Panc1 (cell line): ENCODE results near the gene DIDO1. TPM values are rescaled to one million over a fixed set of nuclear protein-coding genes. Genes with fewer than 3 reads are reported as not detected.

Experiments
- ATAC-seq: fragments of 200-7000 bp; cut with Tn5 transposase; 2 replicates; pipeline ENCODE4 v1.9.1; 2020; ENCODE audit warnings: mild to moderate bottlenecking, moderate library complexity
- BruUV-seq: library from RNA; stranded (reverse); fragments of 400-500 nt; replicated peaks from 2 replicates; lab custom pipeline; 2021; lab: Mats Ljungman, UMichigan
- CTCF ChIA-PET: fragments of 300-600 bp; sonication (Branson Sonifier 250); formaldehyde crosslinking; loops from one replicate; lab custom pipeline; 2022; ENCODE audit warnings: antibody characterized with exemption; lab: Charles Lee
- POLR2A ChIA-PET: fragments of 300-600 bp; sonication (Branson Sonifier 250); formaldehyde crosslinking; loops from one replicate; lab custom pipeline; 2022; ENCODE audit warnings: antibody characterized with exemption; lab: Charles Lee
- DNase-seq: peaks from one replicate; pipeline ENCODE4 v3.0.0-alpha.2; 2010; ENCODE audit warnings: low read depth, low spot score
- H3K27ac ChIP-seq: 2 replicates; pipeline ENCODE4 v1.5.1; 2011; ENCODE audit warnings: mild to moderate bottlenecking, low read length, inconsistent platforms
- H3K27me3 ChIP-seq: fragments of 200-500 bp; sonication (Bioruptor generic); 2 replicates; pipeline ENCODE4 v1.6.0; 2014; ENCODE audit warnings: low read length, inconsistent platforms; ENCODE audit not compliant: control insufficient read depth, insufficient read depth
- H3K36me3 ChIP-seq: fragments of 200-500 bp; sonication (Bioruptor generic); 2 replicates; pipeline ENCODE4 v1.5.1; 2014; ENCODE audit warnings: inconsistent platforms, mild to moderate bottlenecking, low read length, moderate library complexity; ENCODE audit not compliant: control insufficient read depth, insufficient read depth
- H3K4me1 ChIP-seq: 2 replicates; pipeline ENCODE4 v1.5.1; 2011; ENCODE audit warnings: inconsistent platforms, mild to moderate bottlenecking, low read length, moderate library complexity; ENCODE audit not compliant: control insufficient read depth, insufficient read depth
- H3K4me3 ChIP-seq, 2 experiments: 2 replicates each; pipeline ENCODE4 v1.5.1; 2011 to 2012; ENCODE audit warnings: low read depth in 2 of 2, low read length in 2 of 2, mild to moderate bottlenecking in 2 of 2, inconsistent platforms in 1 of 2, moderate library complexity in 1 of 2
- H3K9me3 ChIP-seq: fragments of 200-500 bp; sonication (Bioruptor generic); 2 replicates; pipeline ENCODE4 v1.5.1; 2014; ENCODE audit warnings: low read depth, mild to moderate bottlenecking, inconsistent platforms, low read length, moderate library complexity; ENCODE audit not compliant: control insufficient read depth, insufficient read depth
- POLR2AphosphoS5 ChIP-seq: IDR thresholded peaks from 2 replicates; pipeline ENCODE4 v1.6.1; 2012; ENCODE audit warnings: mild to moderate bottlenecking, low read depth, low read length, moderate library complexity
- SIN3A ChIP-seq: IDR thresholded peaks from 2 replicates; pipeline ENCODE4 v1.6.1; 2012; ENCODE audit warnings: low read depth, mild to moderate bottlenecking, low read length, moderate library complexity, borderline replicate concordance; ENCODE audit not compliant: insufficient read depth
- TCF7L2 ChIP-seq: IDR thresholded peaks from 2 replicates; pipeline ENCODE4 v1.6.1; 2011; ENCODE audit warnings: mild to moderate bottlenecking, low read depth, low read length, inconsistent platforms
- in situ Hi-C: cut with HindIII; loops from 2 replicates; pipeline ENCODE4 v1.10.0; 2016; ENCODE audit warnings: low sequenced_read_pairs, low pct_unique_long_range_greater_than_20kb
- intact Hi-C: fragments of 100-400 bp; cut with micrococcal nuclease; formaldehyde crosslinking; loops from one replicate; pipeline ENCODE4 v1.10.0; 2022; ENCODE audit not compliant: unreplicated experiment
- total RNA-seq: library from RNA; stranded (reverse); gene quantifications from one replicate; pipeline ENCODE4 v1.2.1, GENCODE V29; 2021; ENCODE audit not compliant: unreplicated experiment
- TF ChIP-seq, protein P1 (sequence below): fragments of 450-650 bp; IDR thresholded peaks from 2 replicates; pipeline ENCODE4 v1.5.1; 2017; ENCODE audit warnings: mild to moderate bottlenecking
- TF ChIP-seq, protein P2 (sequence below), 2 experiments: IDR thresholded peaks; 2 replicates each; pipeline ENCODE4 v1.6.1; 2011 to 2012; ENCODE audit warnings: low read depth in 2 of 2, control low read depth in 1 of 2, low read length in 1 of 2, mild to moderate bottlenecking in 1 of 2, moderate library complexity in 1 of 2; ENCODE audit not compliant: insufficient read depth in 1 of 2

DIDO1 gene
- total RNA-seq, 1 experiment from 2014 or later: 57.3 TPM

DNA sequence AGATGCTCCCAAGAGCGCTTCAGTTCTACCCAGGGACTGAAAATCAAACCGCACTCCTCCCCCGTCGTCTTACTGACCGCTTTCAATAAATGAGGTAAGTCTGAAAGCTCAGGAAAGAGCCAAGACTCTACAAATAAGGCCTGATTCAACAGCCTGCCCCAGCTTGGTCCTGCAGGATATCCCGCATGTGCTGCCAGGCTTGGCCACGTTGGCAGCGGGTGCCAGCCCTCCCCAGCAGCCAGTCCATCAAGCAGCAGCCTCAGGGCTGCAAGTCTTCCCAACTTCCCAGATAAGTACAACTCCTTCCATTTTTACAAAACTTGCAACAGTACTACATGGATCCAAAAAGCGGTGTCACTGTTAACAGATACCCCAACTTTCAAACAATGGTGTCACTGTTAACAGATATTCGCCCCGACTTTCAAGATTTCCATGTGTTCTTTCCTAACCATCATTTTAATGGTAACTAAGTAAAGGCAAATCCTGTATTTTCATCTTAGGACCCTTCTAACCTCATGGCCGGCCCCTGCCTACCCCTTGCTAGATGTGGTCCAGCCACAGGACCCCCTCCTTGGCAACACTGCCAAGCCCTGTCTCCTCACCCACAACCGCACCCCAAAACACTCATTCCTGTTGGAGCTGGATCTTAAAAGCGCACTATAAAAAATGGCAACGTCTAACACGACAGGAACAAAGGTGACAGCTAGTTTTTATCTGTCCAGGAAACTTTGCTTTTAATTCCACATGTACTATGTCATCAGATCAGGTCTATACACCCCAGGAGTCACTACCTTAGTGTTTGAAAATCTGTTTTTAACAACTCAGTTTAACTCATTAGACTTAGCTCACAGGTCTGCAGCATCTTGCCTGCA is 28.0 kb downstream of the DIDO1 start:
- no peak for TF ChIP-seq TCF7L2
- no peak for TF ChIP-seq POLR2AphosphoS5
- TF ChIP-seq, protein P1, sequence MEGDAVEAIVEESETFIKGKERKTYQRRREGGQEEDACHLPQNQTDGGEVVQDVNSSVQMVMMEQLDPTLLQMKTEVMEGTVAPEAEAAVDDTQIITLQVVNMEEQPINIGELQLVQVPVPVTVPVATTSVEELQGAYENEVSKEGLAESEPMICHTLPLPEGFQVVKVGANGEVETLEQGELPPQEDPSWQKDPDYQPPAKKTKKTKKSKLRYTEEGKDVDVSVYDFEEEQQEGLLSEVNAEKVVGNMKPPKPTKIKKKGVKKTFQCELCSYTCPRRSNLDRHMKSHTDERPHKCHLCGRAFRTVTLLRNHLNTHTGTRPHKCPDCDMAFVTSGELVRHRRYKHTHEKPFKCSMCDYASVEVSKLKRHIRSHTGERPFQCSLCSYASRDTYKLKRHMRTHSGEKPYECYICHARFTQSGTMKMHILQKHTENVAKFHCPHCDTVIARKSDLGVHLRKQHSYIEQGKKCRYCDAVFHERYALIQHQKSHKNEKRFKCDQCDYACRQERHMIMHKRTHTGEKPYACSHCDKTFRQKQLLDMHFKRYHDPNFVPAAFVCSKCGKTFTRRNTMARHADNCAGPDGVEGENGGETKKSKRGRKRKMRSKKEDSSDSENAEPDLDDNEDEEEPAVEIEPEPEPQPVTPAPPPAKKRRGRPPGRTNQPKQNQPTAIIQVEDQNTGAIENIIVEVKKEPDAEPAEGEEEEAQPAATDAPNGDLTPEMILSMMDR: no peak
- TF ChIP-seq, protein P2, sequence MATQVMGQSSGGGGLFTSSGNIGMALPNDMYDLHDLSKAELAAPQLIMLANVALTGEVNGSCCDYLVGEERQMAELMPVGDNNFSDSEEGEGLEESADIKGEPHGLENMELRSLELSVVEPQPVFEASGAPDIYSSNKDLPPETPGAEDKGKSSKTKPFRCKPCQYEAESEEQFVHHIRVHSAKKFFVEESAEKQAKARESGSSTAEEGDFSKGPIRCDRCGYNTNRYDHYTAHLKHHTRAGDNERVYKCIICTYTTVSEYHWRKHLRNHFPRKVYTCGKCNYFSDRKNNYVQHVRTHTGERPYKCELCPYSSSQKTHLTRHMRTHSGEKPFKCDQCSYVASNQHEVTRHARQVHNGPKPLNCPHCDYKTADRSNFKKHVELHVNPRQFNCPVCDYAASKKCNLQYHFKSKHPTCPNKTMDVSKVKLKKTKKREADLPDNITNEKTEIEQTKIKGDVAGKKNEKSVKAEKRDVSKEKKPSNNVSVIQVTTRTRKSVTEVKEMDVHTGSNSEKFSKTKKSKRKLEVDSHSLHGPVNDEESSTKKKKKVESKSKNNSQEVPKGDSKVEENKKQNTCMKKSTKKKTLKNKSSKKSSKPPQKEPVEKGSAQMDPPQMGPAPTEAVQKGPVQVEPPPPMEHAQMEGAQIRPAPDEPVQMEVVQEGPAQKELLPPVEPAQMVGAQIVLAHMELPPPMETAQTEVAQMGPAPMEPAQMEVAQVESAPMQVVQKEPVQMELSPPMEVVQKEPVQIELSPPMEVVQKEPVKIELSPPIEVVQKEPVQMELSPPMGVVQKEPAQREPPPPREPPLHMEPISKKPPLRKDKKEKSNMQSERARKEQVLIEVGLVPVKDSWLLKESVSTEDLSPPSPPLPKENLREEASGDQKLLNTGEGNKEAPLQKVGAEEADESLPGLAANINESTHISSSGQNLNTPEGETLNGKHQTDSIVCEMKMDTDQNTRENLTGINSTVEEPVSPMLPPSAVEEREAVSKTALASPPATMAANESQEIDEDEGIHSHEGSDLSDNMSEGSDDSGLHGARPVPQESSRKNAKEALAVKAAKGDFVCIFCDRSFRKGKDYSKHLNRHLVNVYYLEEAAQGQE (IDR thresholded peaks at IDR 0.05; ENCODE audit: insufficient read depth in 1 of 2, low read depth in 2 of 2, low read length in 1 of 2): no peak
- TF ChIP-seq SIN3A: no peak
- ChIA-PET CTCF (interaction anchor here (1.1 kb wide), 1 partner anchor 10 kb away, joined by 3 read pairs; no protein-coding TSS in a partner anchor), POLR2A (no interaction called here)
- in situ Hi-C loops: no loop called here
- peaks cover 24% of the 10 kb centered on the region for H3K4me1 ChIP-seq
- BruUV-seq: no TSS peak
- no peaks in the 10 kb centered on the region for H3K9me3 ChIP-seq
- ATAC-seq (no peak), DNase-seq (no peak)
- H3K4me3 ChIP-seq: no peak overlapping the region
- H3K27ac ChIP-seq: no peak overlapping the region
- H3K36me3 ChIP-seq: peaks cover 21% of the 10 kb centered on the region
- H3K27me3 ChIP-seq: no peaks in the 10 kb centered on the region
- intact Hi-C loops: no loop called here

DNA sequence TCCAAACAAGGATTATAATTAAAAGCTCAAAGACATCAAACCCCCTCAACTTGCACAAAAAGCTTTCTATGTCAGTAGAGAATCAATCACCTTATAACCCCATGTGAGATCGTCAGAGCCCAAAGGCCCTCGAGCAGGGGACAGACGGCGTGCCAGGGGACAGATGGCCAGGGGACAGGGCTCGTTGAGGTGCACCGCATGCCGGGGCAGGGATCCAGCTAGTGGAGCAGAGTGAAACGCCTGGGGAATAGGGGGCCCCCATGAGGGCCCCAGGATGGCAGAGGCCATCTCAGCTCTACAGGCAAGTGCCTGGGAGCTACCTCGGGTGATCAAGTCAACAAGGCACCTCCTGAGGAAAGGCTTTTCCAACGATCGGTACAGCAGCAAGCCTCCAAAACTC is 28.6 kb downstream of the DIDO1 start:
- H3K36me3 ChIP-seq: peaks cover 18% of the 10 kb centered on the region
- no peaks in the 10 kb centered on the region for H3K27me3 ChIP-seq
- no peak overlapping the region for H3K27ac ChIP-seq
- ChIA-PET CTCF (interaction anchor here (1.1 kb wide), 1 partner anchor 10 kb away, joined by 3 read pairs; no protein-coding TSS in a partner anchor), POLR2A (no interaction called here)
- no peaks in the 10 kb centered on the region for H3K9me3 ChIP-seq
- in situ Hi-C loops (no loop called here), intact Hi-C loops (no loop called here)
- peaks cover 24% of the 10 kb centered on the region for H3K4me1 ChIP-seq
- BruUV-seq: no TSS peak
- TF ChIP-seq POLR2AphosphoS5: no peak
- no peak for TF ChIP-seq TCF7L2
- no peak for TF ChIP-seq SIN3A
- TF ChIP-seq, protein P1: no peak
- TF ChIP-seq, protein P2 (IDR thresholded peaks at IDR 0.05; ENCODE audit: insufficient read depth in 1 of 2, low read depth in 2 of 2, low read length in 1 of 2): no peak
- no peak overlapping the region for H3K4me3 ChIP-seq
- no peak for ATAC-seq
- no peak for DNase-seq
